ENCODE results near the gene CHCHD6.

Gene CHCHD6

GRCh38 chr3:126827121-126827520 is 123.1 kb downstream of the CHCHD6 start:
- no peak for DNase-seq (ENCODE audit: low spot score)

GRCh38 chr3:126828306-126828705 is 124.3 kb downstream of the CHCHD6 start:
- DNase-seq (ENCODE audit: low spot score), result no peak

- no peak for DNase-seq (ENCODE audit: low spot score)
Measured at GRCh38 chr3:126832933-126833332, 128.9 kb downstream of the CHCHD6 start.

- no peak for DNase-seq (ENCODE audit: low spot score)
Measured at GRCh38 chr3:126834596-126835471, 130.8 kb downstream of the CHCHD6 start.

GRCh38 chr3:126835472-126836219 is 131.6 kb downstream of the CHCHD6 start:
- DNase-seq (ENCODE audit: low spot score), result peak; percentile 55

GRCh38 chr3:126836220-126836860 is 132.3 kb downstream of the CHCHD6 start:
- no peak for DNase-seq (ENCODE audit: low spot score)

- no peak for DNase-seq (ENCODE audit: low spot score)
Measured at GRCh38 chr3:126837773-126838172, 133.7 kb downstream of the CHCHD6 start.

DNA sequence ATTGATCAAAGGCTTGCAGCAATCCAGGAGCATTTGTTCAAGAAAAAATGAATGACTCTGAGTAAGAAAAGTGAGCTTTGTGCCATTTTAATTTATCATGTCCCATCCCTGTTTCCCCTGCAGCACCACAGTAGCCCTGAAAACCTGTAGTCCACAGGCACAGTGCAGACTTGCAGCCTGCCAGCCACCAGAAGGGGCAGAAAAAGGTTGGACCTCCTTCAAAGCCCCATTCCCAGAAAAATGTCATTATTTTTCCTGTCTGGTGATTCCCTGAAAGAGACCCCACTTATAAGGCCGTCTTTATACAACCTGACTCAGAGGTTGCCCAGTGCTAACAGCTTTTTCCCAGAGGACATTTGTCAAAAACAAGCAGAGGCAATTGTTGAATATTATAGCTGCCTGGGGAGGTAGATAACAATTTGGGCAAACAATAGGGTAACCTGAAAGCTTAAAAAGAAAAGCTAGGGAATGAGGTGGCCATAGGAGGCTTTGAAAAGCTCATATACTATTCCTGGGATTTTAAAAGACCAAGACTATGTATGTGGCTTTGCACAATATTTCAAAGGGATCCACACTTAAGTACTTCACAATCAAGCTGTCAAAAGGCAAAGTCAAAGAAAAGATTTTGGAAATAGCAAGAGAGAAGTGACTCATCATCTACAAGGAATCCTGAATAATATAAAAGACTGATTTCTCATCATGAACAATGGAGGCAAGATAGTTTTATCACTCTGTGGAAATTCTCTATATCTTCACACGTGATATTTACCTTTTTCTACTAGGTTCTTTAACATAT is 142.1 kb downstream of the CHCHD6 start:
- no peak for DNase-seq (ENCODE audit: low spot score)

GRCh38 chr3:126847061-126847460 is 143.0 kb downstream of the CHCHD6 start:
- no peak for DNase-seq (ENCODE audit: low spot score)

DNA sequence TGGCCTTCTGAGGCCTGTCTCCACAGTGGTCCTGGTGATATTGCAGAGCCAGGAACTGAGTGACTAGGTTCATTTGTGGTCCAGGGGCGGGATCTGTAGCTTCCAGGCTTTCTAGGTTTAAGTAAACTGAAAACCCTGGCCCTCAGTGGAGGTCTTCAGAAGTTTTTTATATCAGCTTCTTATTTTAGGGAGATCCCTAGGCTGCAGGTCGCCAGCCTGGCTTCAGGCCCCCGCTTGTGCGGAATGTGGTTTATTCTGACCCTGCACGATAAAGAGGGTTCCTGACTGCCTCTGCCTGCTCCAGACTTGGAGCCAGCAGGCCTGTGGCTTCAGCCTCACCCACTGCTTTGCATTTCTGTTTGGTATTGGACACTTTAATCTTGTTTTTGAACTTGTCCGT is 145.0 kb downstream of the CHCHD6 start:
- DNase-seq (ENCODE audit: low spot score), result no peak

GRCh38 chr3:126849768-126850167 is 145.7 kb downstream of the CHCHD6 start:
- DNase-seq (ENCODE audit: low spot score), result no peak

DNA sequence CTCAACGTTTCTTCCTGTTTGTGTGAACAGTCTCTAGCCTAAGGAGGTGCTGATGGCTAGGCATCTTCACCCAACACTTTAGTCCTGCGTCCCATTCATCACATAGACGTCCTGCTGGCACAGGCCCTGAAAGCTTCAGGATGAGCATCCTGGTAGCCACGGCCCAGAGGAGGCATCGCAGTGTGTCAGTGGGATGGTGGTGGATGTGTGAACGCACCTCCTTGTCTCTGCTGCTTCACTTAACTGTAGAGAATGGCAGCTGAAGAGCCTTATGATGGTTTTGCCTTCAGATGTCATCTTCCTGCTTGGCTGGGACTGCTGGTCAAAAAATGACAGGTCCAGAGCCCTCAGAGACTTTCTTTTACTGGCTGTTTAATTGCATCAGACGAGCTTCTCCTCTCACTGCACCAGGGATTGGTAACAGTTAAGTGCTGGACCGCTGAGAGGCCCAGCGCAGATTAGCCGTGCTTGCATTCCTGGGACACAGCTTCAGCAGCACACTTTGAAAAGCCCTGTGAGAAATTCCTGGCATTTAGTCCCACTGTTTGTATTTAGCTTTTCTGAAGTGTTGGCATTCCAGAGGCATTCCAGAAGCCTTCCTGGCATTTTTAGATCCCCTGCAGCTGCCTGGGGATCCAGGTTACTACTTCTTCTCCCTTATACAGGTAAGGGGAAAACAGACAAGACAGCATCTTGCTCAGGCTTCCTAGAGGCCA is 146.5 kb downstream of the CHCHD6 start:
- peak; percentile 36 for DNase-seq (ENCODE audit: low spot score)

GRCh38 chr3:126851382-126851781 is 147.3 kb downstream of the CHCHD6 start:
- no peak for DNase-seq (ENCODE audit: low spot score)

GRCh38 chr3:126851934-126852333 is 147.9 kb downstream of the CHCHD6 start:
- DNase-seq (ENCODE audit: low spot score), result no peak

- no peak for DNase-seq (ENCODE audit: low spot score)
Measured at GRCh38 chr3:126852511-126852910, 148.5 kb downstream of the CHCHD6 start.

DNA sequence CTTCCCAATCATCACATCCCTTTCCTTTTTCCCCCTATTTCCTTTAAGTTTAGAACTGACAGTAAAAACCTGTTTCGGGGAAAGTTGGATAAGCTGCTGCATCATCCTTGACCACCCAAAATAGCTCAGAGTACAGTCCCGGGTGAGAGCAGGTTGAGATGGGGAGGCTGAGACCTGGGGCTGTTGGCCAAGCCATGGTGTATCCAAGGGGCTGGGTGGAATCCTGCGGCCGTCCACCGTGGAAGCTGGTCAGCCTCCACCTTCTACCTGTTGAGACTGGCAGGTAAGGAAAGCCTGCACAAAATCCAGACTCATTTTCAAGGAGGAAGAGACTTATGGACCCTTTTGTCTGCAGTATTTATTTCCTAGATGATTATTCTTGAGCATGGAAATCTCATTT is 150.6 kb downstream of the CHCHD6 start:
- no peak for DNase-seq (ENCODE audit: low spot score)

GRCh38 chr3:126855374-126855773 is 151.3 kb downstream of the CHCHD6 start:
- no peak for DNase-seq (ENCODE audit: low spot score)

DNA sequence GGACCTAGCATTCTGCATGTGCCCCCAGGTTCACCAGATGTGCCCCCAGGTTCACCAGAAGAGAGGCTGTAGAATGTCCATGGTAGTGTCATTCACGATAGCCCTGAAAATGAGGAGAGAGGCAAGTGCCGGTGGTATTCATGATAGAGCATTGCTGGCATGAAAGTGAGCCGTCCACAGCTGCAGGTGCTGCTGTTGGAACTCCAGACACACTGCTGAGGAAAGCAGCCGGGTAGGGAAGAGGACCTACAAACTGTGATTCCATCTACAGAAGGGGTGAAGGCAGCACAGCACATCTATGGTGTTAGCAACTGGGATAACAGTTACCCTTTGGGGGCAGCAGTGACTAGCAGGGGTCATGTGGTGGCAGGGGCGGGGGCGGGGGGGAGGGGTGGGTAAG is 153.9 kb downstream of the CHCHD6 start:
- no peak for DNase-seq (ENCODE audit: low spot score)

GRCh38 chr3:126858401-126858800 is 154.4 kb downstream of the CHCHD6 start:
- DNase-seq (ENCODE audit: low spot score), result no peak

DNA sequence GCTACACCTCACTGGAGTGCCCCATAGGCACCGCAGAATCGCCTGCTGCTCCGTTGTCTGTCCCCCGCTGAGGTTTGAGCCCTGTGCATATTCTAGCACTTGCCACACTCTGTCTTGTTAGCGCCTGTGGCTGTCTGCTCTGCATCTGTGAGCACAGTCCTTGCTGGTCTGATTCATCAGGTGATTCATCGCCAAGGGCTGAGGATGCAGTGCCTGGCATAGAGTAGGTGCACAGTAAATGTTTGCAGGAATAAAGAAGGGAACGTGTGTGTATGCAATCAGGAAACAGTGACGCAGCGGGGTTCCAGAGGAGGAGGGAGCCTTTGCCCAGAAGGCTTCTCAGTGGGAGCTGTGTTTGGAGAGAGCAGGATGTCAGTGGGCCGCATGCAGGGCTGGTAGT is 154.8 kb downstream of the CHCHD6 start:
- DNase-seq (ENCODE audit: low spot score), result no peak

Data from hepatic stellate cell (primary cell).